GM18907 (cell line): ENCODE results near the gene ARMC6.

Experiments
- ATAC-seq: cut with Tn5 transposase; IDR thresholded peaks from one replicate; pipeline ENCODE4 v1.9.1; 2021; ENCODE audit warnings: mild to moderate bottlenecking, moderate library complexity; ENCODE audit not compliant: unreplicated experiment

The ARMC6 gene

GRCh38 chr19:19033426-19034203, at the start of gene ARMC6, which contains the start of gene SUGP2:
TSS of gene ARMC6 (plus strand) at chr19:19033603. CDS start at chr19:19034210, 607 bp downstream.
TSS of gene SUGP2 (minus strand) at chr19:19033517. CDS start at chr19:19031071, 2,446 bp downstream.
- peak; percentile 72 for ATAC-seq

GRCh38 chr19:18984251-18984650, 49.2 kb upstream of the ARMC6 start:
- no peak for ATAC-seq

- ATAC-seq, result no peak
Observed at GRCh38 chr19:18985257-18985656, 48.1 kb upstream of the ARMC6 start.

GRCh38 chr19:18987456-18987855, 45.9 kb upstream of the ARMC6 start:
- ATAC-seq, result no peak

GRCh38 chr19:18989316-18989715, 44.1 kb upstream of the ARMC6 start:
- no peak for ATAC-seq

- ATAC-seq, result no peak
Observed at GRCh38 chr19:18990128-18990708, 43.2 kb upstream of the ARMC6 start.

- ATAC-seq, result no peak
Observed at GRCh38 chr19:18991006-18991405, 42.4 kb upstream of the ARMC6 start.

GRCh38 chr19:18991468-18991867, 41.9 kb upstream of the ARMC6 start:
- ATAC-seq, result no peak

GRCh38 chr19:18992696-18993095, 40.7 kb upstream of the ARMC6 start:
- no peak for ATAC-seq

- no peak for ATAC-seq
Observed at GRCh38 chr19:18993115-18993514, 40.3 kb upstream of the ARMC6 start.

GRCh38 chr19:18995804-18996241, 37.6 kb upstream of the ARMC6 start:
- ATAC-seq, result no peak

- no peak for ATAC-seq
Observed at GRCh38 chr19:18996351-18996750, 37.1 kb upstream of the ARMC6 start.

GRCh38 chr19:18996796-18997394, 36.5 kb upstream of the ARMC6 start:
- no peak for ATAC-seq

- no peak for ATAC-seq
Observed at GRCh38 chr19:18998276-18998675, 35.1 kb upstream of the ARMC6 start.

- no peak for ATAC-seq
Observed at GRCh38 chr19:18999016-18999758, 34.2 kb upstream of the ARMC6 start.

- ATAC-seq, result no peak
Observed at GRCh38 chr19:18999896-19000620, 33.3 kb upstream of the ARMC6 start.

- ATAC-seq, result no peak
Observed at GRCh38 chr19:19004144-19004543, 29.3 kb upstream of the ARMC6 start.

GRCh38 chr19:19006213-19006612, 27.2 kb upstream of the ARMC6 start:
- no peak for ATAC-seq

GRCh38 chr19:19009951-19010350, 23.5 kb upstream of the ARMC6 start:
- no peak for ATAC-seq

- ATAC-seq, result no peak
Observed at GRCh38 chr19:19010551-19010950, 22.9 kb upstream of the ARMC6 start.

- no peak for ATAC-seq
Observed at GRCh38 chr19:19021115-19021514, 12.3 kb upstream of the ARMC6 start.
